ENCODE measurements around the gene MUC13. TPM values are rescaled to one million over a fixed set of nuclear protein-coding genes. Genes with fewer than 3 reads are reported as not detected.

MUC13 gene
- total RNA-seq, 1 experiment from 2014 or later: not detected

DNA sequence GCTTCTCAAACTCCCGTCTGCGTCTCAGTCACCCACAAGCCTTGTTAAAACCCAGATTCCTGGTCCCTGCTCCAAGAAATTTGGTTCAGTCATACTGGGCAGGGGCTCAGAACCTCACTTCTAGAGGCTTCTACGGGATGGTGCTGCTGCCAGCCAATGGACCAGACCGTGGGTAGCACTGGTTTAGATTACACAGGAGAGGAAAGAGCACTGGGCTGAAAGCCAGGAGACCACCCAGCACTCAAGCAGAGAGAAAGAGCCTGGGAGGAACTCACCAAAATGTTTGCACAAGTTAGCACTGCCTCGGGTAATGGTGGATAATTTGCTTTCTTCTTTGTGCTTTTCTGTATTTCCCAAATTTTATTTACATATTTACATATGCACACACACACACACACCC lies 46.9 kb upstream of the MUC13 start:
- DNase-seq: no peak
- Mint-ChIP-seq H3K4me3 (no peak overlapping the region), H3K27ac (peak overlapping the region in 1 of 3 experiments; percentile 47; a peak in 2 of 7 replicates), H3K9me3 (peaks cover 0 to 3% of the 10 kb centered on the region in 2 experiments; a peak in 1 of 5 replicates), H3K4me1 (0 out of 4 replicates have a peak, but pooled peaks cover 0 to 3% of the 10 kb centered on the region in 2 experiments), H3K36me3 (ENCODE audit: insufficient read depth in 1 of 3, low read depth in 3 of 3) (peaks cover 17% of the 10 kb centered on the region in 3 experiments), H3K27me3 (ENCODE audit: low read depth) (no peaks in the 10 kb centered on the region; the same call in 1 of the 2 replicates)
- Histone ChIP-seq H3K4ac (ENCODE audit: low read depth, low read length) (no peak overlapping the region), H3K23me2 (ENCODE audit: insufficient read length, low read depth, low read length, poor library complexity, severe bottlenecking) (no peaks in the 10 kb centered on the region), H3K56ac (ENCODE audit: insufficient read length, low read depth, low read length) (no peak overlapping the region), H3K4me1 (ENCODE audit: insufficient read depth, low read length) (no peaks in the 10 kb centered on the region), H3K27me3 (ENCODE audit: insufficient read depth, low read length) (no peaks in the 10 kb centered on the region), H3K18ac (ENCODE audit: insufficient read length, low read depth, low read length) (no peak overlapping the region), H3K9ac (ENCODE audit: extremely low read depth, insufficient read length, low read length) (no peak overlapping the region), H2AFZ (ENCODE audit: low read length) (no peak overlapping the region), H2BK5ac (ENCODE audit: insufficient read length, low read length) (no peak overlapping the region), H4K5ac (ENCODE audit: insufficient read length, low read depth, low read length) (no peak overlapping the region), H2BK20ac (ENCODE audit: low read depth, low read length, poor library complexity, severe bottlenecking) (no peak overlapping the region), H4K20me1 (ENCODE audit: control insufficient read depth, insufficient read depth, insufficient read length) (no peaks in the 10 kb centered on the region), H4K91ac (ENCODE audit: insufficient read length, low read depth, low read length) (no peak overlapping the region), H3K14ac (ENCODE audit: insufficient read depth, low read length) (no peak overlapping the region; the same call in 1 of the 2 replicates), H2BK12ac (ENCODE audit: insufficient read length, low read depth, low read length) (no peak overlapping the region), H2BK15ac (ENCODE audit: low read depth, low read length) (no peak overlapping the region), H3K27ac (ENCODE audit: insufficient read length, low read depth, low read length) (no peak overlapping the region), H3K9me3 (ENCODE audit: control insufficient read depth, low read depth, low read length) (no peaks in the 10 kb centered on the region), H3K23ac (ENCODE audit: insufficient read length, low read depth, low read length) (no peak overlapping the region), H2AK5ac (ENCODE audit: insufficient read length, low read length) (no peak overlapping the region), H3T11ph (ENCODE audit: low read length) (no peak overlapping the region), H2BK120ac (ENCODE audit: low read depth, low read length, poor library complexity, severe bottlenecking) (no peak overlapping the region), H3K4me2 (ENCODE audit: insufficient read depth, insufficient read length, low read length) (no peak overlapping the region), H3K79me2 (ENCODE audit: insufficient read depth, low read length) (no peaks in the 10 kb centered on the region), H4K8ac (replicated peaks; ENCODE audit: insufficient read length, low read depth, low read length) (no peak overlapping the region), H3K79me1 (ENCODE audit: insufficient read depth, low read depth, low read length, poor library complexity, severe bottlenecking) (no peaks in the 10 kb centered on the region)
- WGBS (ENCODE audit: extremely low coverage, insufficient read length, low lambda C conversion rate): no CpG with 5 or more reads among the region's 5 CpGs
- TF ChIP-seq, protein P1, sequence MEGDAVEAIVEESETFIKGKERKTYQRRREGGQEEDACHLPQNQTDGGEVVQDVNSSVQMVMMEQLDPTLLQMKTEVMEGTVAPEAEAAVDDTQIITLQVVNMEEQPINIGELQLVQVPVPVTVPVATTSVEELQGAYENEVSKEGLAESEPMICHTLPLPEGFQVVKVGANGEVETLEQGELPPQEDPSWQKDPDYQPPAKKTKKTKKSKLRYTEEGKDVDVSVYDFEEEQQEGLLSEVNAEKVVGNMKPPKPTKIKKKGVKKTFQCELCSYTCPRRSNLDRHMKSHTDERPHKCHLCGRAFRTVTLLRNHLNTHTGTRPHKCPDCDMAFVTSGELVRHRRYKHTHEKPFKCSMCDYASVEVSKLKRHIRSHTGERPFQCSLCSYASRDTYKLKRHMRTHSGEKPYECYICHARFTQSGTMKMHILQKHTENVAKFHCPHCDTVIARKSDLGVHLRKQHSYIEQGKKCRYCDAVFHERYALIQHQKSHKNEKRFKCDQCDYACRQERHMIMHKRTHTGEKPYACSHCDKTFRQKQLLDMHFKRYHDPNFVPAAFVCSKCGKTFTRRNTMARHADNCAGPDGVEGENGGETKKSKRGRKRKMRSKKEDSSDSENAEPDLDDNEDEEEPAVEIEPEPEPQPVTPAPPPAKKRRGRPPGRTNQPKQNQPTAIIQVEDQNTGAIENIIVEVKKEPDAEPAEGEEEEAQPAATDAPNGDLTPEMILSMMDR (conservative IDR thresholded peaks at IDR 0.05): no peak
